ENCODE measurements around the gene CEP57L1. TPM values are rescaled to one million over a fixed set of nuclear protein-coding genes. Genes with fewer than 3 reads are reported as not detected.

Gene CEP57L1
- total and polyA plus RNA-seq, 2 donors (not counting 1 experiment from before 2014, with no cell fraction given): 18.6 to 36.0 TPM

DNA sequence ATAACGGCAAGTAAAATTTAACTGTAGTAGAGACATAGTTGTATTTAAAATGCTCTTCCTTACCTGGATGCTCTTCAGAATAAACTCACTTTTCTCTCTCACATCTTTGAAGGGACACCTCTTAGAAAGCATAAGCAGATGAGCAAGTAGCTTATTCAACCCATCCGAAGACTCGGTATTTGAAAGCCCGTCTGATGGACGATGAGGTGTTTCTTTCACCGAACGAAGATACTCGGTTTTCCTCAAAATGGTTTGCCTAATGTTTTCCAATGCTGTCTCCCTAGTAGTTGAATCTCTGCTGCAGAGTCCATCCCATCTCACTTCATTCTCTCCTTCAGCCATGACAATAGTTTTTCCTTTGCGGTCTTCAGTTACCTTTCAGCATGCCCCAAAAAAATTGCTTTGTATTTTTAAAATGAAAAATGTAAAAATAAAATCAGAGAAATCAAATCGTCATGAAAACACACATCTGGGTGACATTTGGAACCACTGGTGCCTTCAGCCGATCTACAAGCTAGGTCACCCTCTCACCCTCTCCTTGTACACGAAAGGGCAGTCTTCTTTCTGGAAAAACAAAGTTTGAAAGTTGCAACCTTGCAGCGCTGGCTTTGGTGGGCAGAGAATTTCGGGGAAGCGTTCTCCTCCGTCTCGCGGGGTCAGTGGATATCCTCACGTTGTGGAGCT is 1.4 kb upstream of the CEP57L1 start:
- Histone ChIP-seq H3K27me3 (ENCODE audit: control insufficient read depth, insufficient read depth, low read length) (no peaks in the 10 kb centered on the region), H3K27ac (ENCODE audit: insufficient read depth, low read length) (peak overlapping the region; percentile 98)
- peak in 1 of 2 donors; percentile 18 for DNase-seq (ENCODE audit: low read depth in 2 of 2)

DNA sequence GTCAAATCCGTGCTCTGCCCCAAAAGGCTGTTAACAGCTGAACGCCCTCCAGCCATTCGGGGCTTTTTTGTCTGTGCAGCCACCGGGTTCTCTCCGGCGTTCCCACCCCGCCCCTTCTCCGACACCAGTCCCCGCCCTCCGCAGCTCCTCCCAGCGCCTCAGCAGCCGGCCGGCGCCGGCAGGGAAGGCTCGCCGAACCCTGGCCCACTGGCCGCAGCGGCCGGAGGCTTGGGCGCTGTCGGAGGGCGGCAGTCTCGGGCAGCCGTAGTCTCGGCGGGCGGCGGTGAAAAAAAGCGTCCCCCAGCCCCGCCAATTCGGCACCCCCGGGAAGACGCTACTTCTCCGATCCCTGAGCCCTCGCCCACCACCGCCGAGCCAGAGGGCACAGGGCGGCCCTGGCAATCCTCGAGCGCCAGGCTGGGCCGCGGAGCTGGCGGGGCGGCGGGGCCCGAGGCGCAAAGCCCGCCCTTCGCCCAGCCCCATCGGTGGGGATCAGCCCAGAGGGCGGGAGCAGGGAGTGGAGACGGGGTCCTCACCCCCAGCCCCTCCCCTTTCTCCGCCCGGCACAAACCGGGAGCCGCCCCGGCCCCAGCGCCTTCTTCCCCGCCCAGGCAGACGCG is 781 bp upstream of the CEP57L1 start, which contains the start of gene SESN1:
Gene SESN1 (minus strand): TSS at position 431 of the 620 bp plus-strand sequence. CDS start 773 bp downstream, outside the sequence.
- Histone ChIP-seq H3K9me3 (ENCODE audit: control insufficient read depth, insufficient read depth, low read depth, low read length) (no peaks in the 10 kb centered on the region), H3K4me3 (replicated peaks in 1 of 4; ENCODE audit: control extremely low read depth in 1 of 4, insufficient read depth in 1 of 4, low read depth in 3 of 4, low read length in 4 of 4) (peak within 1 kb of the TSS; percentile 83 to 99 (median 96)), H3K27ac (ENCODE audit: insufficient read depth, low read length) (peak within 1 kb of the TSS; percentile 98), H3K36me3 (ENCODE audit: control insufficient read depth, insufficient read depth, low read length) (no peaks in the 10 kb centered on the region), H3K27me3 (ENCODE audit: control insufficient read depth, insufficient read depth, low read length) (no peaks in the 10 kb centered on the region), H3K4me2 (ENCODE audit: extremely low read depth, insufficient read depth, low read length) (peak within 1 kb of the TSS; percentile 93), H4K20me1 (ENCODE audit: control insufficient read depth, extremely low read depth, insufficient read depth, low read length) (no peaks in the 10 kb centered on the region), H2AFZ (ENCODE audit: low read length) (peak within 1 kb of the TSS; percentile 99), H3K79me2 (ENCODE audit: control insufficient read depth, insufficient read depth, low read length) (peaks cover 48% of the 10 kb centered on the region), H3K9ac (ENCODE audit: insufficient read depth, low read length) (peak within 1 kb of the TSS; percentile 94), H3K4me1 (ENCODE audit: control insufficient read depth, extremely low read depth, insufficient read depth, low read length) (peaks cover 10% of the 10 kb centered on the region)
- TF ChIP-seq, protein P1, sequence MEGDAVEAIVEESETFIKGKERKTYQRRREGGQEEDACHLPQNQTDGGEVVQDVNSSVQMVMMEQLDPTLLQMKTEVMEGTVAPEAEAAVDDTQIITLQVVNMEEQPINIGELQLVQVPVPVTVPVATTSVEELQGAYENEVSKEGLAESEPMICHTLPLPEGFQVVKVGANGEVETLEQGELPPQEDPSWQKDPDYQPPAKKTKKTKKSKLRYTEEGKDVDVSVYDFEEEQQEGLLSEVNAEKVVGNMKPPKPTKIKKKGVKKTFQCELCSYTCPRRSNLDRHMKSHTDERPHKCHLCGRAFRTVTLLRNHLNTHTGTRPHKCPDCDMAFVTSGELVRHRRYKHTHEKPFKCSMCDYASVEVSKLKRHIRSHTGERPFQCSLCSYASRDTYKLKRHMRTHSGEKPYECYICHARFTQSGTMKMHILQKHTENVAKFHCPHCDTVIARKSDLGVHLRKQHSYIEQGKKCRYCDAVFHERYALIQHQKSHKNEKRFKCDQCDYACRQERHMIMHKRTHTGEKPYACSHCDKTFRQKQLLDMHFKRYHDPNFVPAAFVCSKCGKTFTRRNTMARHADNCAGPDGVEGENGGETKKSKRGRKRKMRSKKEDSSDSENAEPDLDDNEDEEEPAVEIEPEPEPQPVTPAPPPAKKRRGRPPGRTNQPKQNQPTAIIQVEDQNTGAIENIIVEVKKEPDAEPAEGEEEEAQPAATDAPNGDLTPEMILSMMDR (conservative IDR thresholded peaks at IDR 0.05 in 1 of 2, IDR thresholded peaks at IDR 0.05 in 1 of 2; ENCODE audit: low read depth in 1 of 2, low read length in 2 of 2): no peak
- no peak for TF ChIP-seq EZH2 (IDR thresholded peaks at IDR 0.05; ENCODE audit: low read length, missing control alignments)
- peak; percentile 91 to 97 for DNase-seq (ENCODE audit: low read depth in 2 of 2)

More for the DNA sequence above, 1.4 kb upstream of the CEP57L1 start:
- Histone ChIP-seq H3K9ac (ENCODE audit: insufficient read depth, low read length) (peak overlapping the region; percentile 94), H3K4me1 (ENCODE audit: control insufficient read depth, extremely low read depth, insufficient read depth, low read length) (peaks cover 10% of the 10 kb centered on the region), H3K9me3 (ENCODE audit: control insufficient read depth, insufficient read depth, low read depth, low read length) (no peaks in the 10 kb centered on the region), H3K36me3 (ENCODE audit: control insufficient read depth, insufficient read depth, low read length) (no peaks in the 10 kb centered on the region), H3K4me3 (replicated peaks in 1 of 4; ENCODE audit: control extremely low read depth in 1 of 4, insufficient read depth in 1 of 4, low read depth in 3 of 4, low read length in 4 of 4) (peak overlapping the region; percentile 83 to 99 (median 96)), H4K20me1 (ENCODE audit: control insufficient read depth, extremely low read depth, insufficient read depth, low read length) (no peaks in the 10 kb centered on the region), H2AFZ (ENCODE audit: low read length) (peak overlapping the region; percentile 54), H3K79me2 (ENCODE audit: control insufficient read depth, insufficient read depth, low read length) (peaks cover 47% of the 10 kb centered on the region), H3K4me2 (ENCODE audit: extremely low read depth, insufficient read depth, low read length) (peak overlapping the region; percentile 91)
- no peak for TF ChIP-seq EZH2 (IDR thresholded peaks at IDR 0.05; ENCODE audit: low read length, missing control alignments)
- TF ChIP-seq, protein P1 (conservative IDR thresholded peaks at IDR 0.05 in 1 of 2, IDR thresholded peaks at IDR 0.05 in 1 of 2; ENCODE audit: low read depth in 1 of 2, low read length in 2 of 2): no peak

DNA sequence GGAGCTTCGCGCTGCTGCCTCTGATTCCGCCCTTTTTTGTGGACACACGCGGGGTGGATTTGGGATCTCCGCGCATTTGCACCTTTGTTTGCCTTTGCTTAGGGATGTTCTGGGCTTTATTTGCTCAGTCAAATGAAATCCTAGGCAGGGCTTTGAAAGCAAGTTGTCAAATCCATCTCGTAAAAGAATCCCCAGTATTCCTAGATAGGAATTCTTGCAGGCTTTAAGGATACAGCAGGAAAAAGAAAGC is 453 bp downstream of the CEP57L1 start:
- H3K9me3 ChIP-seq (ENCODE audit: control insufficient read depth, insufficient read depth, low read depth, low read length): no peaks in the 10 kb centered on the region
- no peak for TF ChIP-seq EZH2 (IDR thresholded peaks at IDR 0.05; ENCODE audit: low read length, missing control alignments)
- TF ChIP-seq, protein P1 (conservative IDR thresholded peaks at IDR 0.05 in 1 of 2, IDR thresholded peaks at IDR 0.05 in 1 of 2; ENCODE audit: low read depth in 1 of 2, low read length in 2 of 2): no peak
- no peaks in the 10 kb centered on the region for H3K36me3 ChIP-seq (ENCODE audit: control insufficient read depth, insufficient read depth, low read length)
- H3K4me1 ChIP-seq (ENCODE audit: control insufficient read depth, extremely low read depth, insufficient read depth, low read length): peaks cover 10% of the 10 kb centered on the region
- H3K79me2 ChIP-seq (ENCODE audit: control insufficient read depth, insufficient read depth, low read length): peaks cover 53% of the 10 kb centered on the region
- peak overlapping the region; percentile 94 for H3K9ac ChIP-seq (ENCODE audit: insufficient read depth, low read length)
- DNase-seq (ENCODE audit: low read depth in 2 of 2): no peak
- peak overlapping the region; percentile 98 for H3K27ac ChIP-seq (ENCODE audit: insufficient read depth, low read length)
- H3K27me3 ChIP-seq (ENCODE audit: control insufficient read depth, insufficient read depth, low read length): no peaks in the 10 kb centered on the region
- peak overlapping the region; percentile 99 for H2AFZ ChIP-seq (ENCODE audit: low read length)
- no peaks in the 10 kb centered on the region for H4K20me1 ChIP-seq (ENCODE audit: control insufficient read depth, extremely low read depth, insufficient read depth, low read length)
- H3K4me3 ChIP-seq (replicated peaks in 1 of 4; ENCODE audit: control extremely low read depth in 1 of 4, insufficient read depth in 1 of 4, low read depth in 3 of 4, low read length in 4 of 4): peak overlapping the region; percentile 83 to 99 (median 93)
- peak overlapping the region; percentile 93 for H3K4me2 ChIP-seq (ENCODE audit: extremely low read depth, insufficient read depth, low read length)

Data from fibroblast of lung (primary cell).